HG03135 (cell line): ENCODE measurements around the gene CA10.

Source experiments
- ATAC-seq: cut with Tn5 transposase; IDR thresholded peaks from one replicate; pipeline ENCODE4 v1.9.1; 2021; ENCODE audit warnings: mild to moderate bottlenecking, moderate library complexity; ENCODE audit not compliant: unreplicated experiment

The CA10 gene

GRCh38 chr17:51661403-51661802, 497.1 kb downstream of the CA10 start:
- no peak for ATAC-seq

- ATAC-seq, result no peak
Observed at GRCh38 chr17:51660266-51660665, 498.2 kb downstream of the CA10 start.

DNA sequence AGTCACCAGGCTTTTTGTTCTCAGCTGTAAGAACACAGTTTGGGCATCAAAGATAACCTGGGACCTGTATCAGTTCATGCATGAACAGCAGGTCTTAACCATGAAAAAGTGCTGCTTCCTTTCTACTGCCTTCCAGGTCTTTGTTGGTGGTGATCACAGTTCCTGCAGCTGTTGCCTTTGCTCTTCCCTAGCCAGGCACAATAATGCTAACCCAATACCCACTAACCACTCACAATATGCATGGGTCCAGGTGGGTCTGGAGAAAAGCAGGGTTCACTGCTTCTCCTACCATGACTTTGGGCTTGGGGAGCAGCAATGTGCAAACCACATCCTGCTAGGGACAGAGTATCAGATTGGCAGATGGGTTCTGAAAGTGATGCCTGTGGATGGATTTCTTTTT, 501.3 kb downstream of the CA10 start:
- ATAC-seq, result no peak

GRCh38 chr17:51653878-51654277, 504.6 kb downstream of the CA10 start:
- no peak for ATAC-seq

DNA sequence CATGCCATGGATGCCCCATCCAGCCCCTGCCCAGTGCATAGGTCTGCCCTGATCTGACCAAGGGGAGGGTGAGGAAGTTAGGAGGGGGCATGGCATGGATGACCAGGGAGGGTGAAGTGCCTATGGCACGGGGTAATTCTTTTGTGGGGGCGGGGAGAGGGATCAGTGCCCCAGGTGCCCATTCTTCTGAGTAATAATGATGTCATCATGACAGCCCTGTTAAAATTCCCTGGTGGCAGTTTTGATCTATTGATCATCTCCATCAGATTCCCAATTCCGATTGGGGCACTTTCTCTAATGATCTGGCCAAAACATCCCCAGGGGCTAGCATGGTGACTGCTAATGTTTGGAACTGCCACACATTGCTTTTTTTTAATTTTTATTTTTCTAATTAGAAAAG, 506.0 kb downstream of the CA10 start:
- ATAC-seq, result no peak

- no peak for ATAC-seq
Observed at GRCh38 chr17:51651513-51652298, 506.8 kb downstream of the CA10 start.

DNA sequence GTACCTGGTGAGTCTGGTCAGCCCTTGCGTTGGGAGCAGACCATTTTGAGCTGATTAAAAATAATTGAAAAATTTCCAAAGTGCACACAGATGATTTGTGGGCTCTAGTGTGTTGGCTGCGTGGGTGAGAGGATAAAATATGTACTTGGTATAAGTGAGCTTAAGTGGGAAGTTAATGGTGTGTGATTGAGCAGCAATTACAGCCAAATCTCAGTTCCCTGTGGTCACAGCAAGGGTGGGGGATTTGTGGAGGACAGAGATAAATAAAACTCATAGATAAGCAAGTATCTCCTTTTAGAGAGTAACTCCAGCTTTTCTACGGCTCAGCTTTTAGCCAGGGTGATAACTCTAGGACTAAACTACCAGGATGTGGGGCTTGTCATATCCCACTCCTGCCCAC, 507.7 kb downstream of the CA10 start:
- ATAC-seq, result no peak

DNA sequence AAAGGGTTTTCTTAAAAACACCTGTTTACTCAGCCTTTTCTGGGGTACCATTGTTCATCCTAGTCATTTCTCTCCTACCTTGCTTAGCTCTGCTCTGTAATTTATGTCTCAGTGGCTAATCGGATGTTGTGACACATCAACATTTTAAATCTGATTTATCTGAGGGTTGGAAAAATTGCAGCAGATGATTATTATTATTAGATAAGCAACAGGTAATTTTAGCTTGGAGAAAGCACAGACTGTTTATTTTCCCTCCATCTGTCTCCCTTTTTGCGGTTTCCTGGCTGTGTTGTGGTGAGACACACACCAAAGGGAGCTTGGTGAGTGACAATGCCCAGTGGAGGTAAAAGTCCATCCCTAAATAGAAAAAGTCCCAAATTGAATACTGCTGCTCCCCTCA, 508.3 kb downstream of the CA10 start:
- no peak for ATAC-seq

DNA sequence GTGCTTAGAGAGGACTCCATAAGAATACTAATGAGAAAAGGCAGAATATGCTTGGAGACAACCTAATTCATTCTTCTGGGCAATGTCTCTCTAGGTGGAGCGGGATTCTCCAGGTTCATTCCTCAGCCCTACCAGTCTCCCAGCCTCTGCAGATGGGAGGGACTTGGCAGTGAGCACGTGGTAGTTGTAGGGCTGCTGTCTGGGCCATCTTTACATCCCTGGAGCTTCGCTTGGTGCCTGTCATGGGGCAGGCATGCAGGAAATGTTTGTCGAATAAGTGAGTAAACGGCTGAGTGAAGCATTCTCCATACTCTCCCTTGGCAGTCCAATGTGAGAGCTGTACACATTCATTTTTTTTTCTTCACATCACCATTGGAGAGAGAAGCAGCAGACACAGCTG, 510.7 kb downstream of the CA10 start:
- no peak for ATAC-seq

DNA sequence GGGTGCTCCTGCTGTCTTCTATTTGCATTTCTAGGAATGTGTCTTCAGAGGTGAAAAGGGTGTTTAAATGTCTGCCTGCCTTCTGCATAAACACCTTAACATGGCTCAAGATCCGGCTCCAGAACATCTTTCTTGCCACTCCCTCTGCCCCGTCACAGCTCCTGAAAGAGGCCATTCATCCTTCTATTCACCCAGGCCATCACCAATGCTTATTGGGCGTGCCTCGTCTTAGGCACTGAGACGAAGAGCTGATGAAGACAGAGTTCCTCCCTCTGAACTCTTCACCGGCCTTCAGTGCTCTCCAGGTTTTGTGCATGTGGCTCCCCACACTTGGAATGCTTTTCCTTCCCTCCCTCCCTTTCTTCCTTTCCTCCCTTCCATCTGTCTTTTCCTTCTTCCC, 511.4 kb downstream of the CA10 start:
- no peak for ATAC-seq

GRCh38 chr17:51646539-51646938, 512.0 kb downstream of the CA10 start:
- ATAC-seq, result no peak

DNA sequence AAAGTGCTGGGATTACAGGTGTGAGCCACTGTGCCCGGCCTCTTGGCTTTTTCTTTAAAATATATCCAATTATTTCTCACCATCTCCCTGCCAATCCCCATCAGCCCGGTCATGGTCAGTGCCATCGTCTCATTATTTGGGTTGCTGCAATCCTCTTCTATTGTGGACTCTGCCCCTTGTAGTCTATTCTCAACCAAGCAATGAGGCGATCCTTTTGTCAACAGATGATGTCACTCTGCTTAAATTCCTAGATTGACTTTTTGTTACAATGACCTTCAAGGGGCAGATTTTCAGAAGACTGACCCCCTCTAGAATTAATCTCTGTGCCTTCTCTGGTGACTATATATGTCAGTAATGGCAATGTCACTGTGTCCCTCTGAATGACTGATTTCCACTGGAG, 513.5 kb downstream of the CA10 start:
- ATAC-seq, result no peak

GRCh38 chr17:51643702-51644490, 514.6 kb downstream of the CA10 start:
- ATAC-seq, result no peak

- ATAC-seq, result no peak
Observed at GRCh38 chr17:51642029-51642428, 516.5 kb downstream of the CA10 start.

GRCh38 chr17:51640108-51640622, 518.3 kb downstream of the CA10 start:
- no peak for ATAC-seq

DNA sequence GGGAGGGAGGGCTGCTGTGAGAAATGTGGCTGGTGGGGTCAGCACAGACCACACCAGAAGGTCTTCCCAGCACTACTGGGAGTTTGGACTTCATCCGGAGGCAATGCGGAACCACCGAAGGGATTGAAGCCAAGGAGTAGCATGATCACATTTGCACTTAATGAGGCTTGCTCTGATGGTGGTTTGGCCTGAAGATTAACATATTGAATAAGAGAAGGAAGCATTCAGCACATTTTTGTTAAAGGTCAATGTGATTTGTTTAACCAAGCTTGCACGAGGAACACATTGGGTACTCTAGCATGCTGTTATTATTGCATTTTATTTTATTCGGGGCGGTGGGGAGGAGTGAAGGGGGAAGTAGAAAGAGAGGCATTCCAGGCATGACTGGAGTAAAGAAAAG, 519.5 kb downstream of the CA10 start:
- no peak for ATAC-seq

GRCh38 chr17:51636291-51636690, 522.2 kb downstream of the CA10 start:
- no peak for ATAC-seq

- no peak for ATAC-seq
Observed at GRCh38 chr17:51630101-51630671, 528.3 kb downstream of the CA10 start.

GRCh38 chr17:51629232-51629631, 529.3 kb downstream of the CA10 start:
- ATAC-seq, result no peak

DNA sequence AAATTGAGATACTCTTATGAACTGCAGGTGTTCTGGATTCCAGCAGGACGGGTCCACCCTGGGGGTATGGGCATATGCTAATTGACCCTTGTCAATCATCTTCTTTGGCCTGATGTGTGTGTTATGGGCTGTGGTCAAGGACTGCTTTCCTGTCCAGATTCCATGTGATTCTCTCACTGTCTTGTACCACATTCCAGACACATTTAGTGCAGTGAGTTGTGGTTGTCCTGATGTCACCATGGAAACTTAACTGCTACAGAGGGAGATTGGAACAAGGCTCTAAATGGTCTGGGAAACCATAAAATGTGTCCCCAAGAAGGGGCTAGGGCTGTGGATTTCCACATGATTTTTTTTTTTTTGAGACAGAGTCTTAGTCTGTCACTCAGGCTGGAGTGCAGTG, 530.7 kb downstream of the CA10 start:
- ATAC-seq, result no peak

- no peak for ATAC-seq
Observed at GRCh38 chr17:51618476-51618875, 540.0 kb downstream of the CA10 start.

- no peak for ATAC-seq
Observed at GRCh38 chr17:51617986-51618385, 540.5 kb downstream of the CA10 start.
